Measurements from ENCODE around the gene GNAL. TPM values are rescaled to one million over a fixed set of nuclear protein-coding genes. Genes with fewer than 3 reads are reported as not detected.
A peak's percentile ranks its signal among the peaks of the same experiment; 100 is the strongest.

Gene GNAL
- total RNA-seq, 1 experiment from 2014 or later, result 4.6 TPM

DNA sequence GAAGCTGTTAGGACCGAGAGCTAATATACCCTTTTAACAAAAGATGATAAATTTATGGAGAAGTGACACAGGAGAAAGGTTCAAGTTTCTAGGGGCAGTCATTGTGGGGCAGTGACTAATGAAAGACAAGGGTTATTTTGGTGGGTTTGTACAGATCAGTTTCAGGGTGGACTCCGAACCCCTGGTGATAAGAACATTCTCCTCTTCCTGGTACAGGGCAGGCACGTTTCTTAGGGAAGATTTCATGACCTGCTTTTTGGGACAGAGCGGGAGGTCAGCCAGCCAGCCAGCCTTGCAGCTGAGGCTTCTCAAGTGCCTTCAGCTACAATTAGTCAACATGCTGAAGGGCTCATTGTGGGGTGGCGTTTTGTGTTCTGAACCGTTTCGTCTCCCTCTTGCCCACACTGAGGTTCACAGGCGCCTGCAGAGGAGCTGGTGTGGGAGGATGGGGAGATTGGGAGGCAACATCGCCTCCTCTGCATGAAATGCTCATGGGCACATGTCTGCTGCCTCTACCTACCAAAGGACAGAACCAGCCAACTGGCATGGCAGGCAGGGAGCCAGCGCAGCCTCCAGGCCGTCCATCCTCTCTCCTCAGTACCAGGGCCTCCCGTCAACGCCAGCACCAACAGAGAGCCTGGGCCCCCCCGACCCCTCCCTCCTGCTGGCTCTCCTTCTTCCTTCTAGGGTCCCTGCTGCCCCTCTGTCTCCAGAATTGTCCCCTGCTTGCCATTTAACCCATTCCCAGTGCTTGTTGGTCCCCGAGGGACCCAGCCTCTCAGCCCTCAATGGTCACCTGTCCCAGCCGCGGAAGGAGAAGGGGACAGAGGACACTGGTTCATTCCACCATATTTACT is 171.8 kb downstream of the GNAL start:
- TF ChIP-seq SP1 (IDR thresholded peaks at IDR 0.05; ENCODE audit: low read depth), result no peak
- TF ChIP-seq EGR1 (IDR thresholded peaks at IDR 0.05; ENCODE audit: low read depth), result no peak
- Histone ChIP-seq H3K27me3 (ENCODE audit: insufficient read depth, low read length) (no peaks in the 10 kb centered on the region), H3K79me2 (ENCODE audit: insufficient read depth, low read length) (no peaks in the 10 kb centered on the region), H3K9me3 (ENCODE audit: control insufficient read depth in 1 of 2, insufficient read depth in 1 of 2, low read depth in 1 of 2, low read length in 2 of 2) (no peaks in the 10 kb centered on the region), H2AFZ (ENCODE audit: low read depth, low read length, poor library complexity, severe bottlenecking) (peak overlapping the region; percentile 19), H3K4me2 (ENCODE audit: low read length) (peak overlapping the region; percentile 64), H3K9ac (ENCODE audit: low read length) (no peak overlapping the region), H3K36me3 (ENCODE audit: control insufficient read depth in 1 of 2, insufficient read depth in 2 of 2, low read length in 2 of 2) (no peaks in the 10 kb centered on the region), H3K9me2 (ENCODE audit: insufficient read depth) (no peaks in the 10 kb centered on the region), H3K4me1 (ENCODE audit: control insufficient read depth in 1 of 2, insufficient read depth in 2 of 2, low read length in 2 of 2) (peaks cover 36 to 57% of the 10 kb centered on the region in 2 experiments), H4K20me1 (ENCODE audit: insufficient read depth) (no peaks in the 10 kb centered on the region), H3K4me3 (replicated peaks in 1 of 2; ENCODE audit: low read depth in 1 of 2, low read length in 2 of 2) (no peak overlapping the region), H3K27ac (ENCODE audit: low read depth, low read length) (no peak overlapping the region; the same call in 1 of the 2 replicates)
- DNase-seq (ENCODE audit: low read depth, low spot score) (no peak), ATAC-seq (no peak)
- POLR2A ChIA-PET, result interaction anchor here (1.5 kb wide), 1 partner anchor 8 kb away, joined by 3 read pairs; no protein-coding TSS in a partner anchor
- CTCF ChIA-PET, result interaction anchor here (0.9 to 1.7 kb wide), 6 partner anchors 8 to 205 kb away, joined by 3 to 6 read pairs (median 4); no protein-coding TSS in a partner anchor
- BruUV-seq (replicated peaks), result no TSS peak
- RAD21 ChIA-PET (ENCODE audit: low non-redundant PET in 1 of 2, low total read pairs in 2 of 2, uncharacterized antibody in 2 of 2, unreplicated experiment in 2 of 2), result no interaction called here
- intact Hi-C loops (cut with micrococcal nuclease), result no loop called here

DNA sequence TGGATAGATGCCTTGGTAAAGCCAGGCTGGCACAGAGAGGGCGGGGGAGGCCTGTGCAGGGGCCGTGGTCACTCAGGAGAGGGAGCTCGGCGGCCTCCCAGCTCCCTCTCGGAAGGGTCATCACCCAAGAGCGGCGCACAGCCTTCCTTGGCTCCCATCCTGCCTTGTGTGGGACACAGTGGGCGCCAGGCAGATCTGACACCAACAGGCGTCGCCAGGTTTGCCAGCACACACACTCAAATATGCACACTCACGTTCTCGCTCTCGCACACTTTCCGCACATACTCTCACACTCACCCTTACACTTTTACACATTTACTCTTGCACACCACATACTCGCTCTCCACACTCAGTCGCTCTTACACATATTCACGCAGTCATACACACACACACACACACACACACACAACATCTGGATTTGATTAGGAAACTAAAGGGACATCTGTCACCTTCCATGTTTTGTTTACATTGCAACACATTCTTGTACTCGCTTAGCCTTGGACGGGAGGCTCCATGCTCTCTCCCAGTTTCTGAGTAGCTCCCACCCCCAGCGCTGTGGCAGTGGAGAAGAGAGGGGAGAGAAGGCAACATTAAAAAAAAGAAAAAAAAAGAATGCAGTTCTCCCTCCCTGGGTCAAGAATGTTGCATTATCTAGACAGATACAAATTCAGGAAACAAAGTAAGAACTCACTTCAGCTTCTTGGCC is 172.7 kb downstream of the GNAL start:
- Histone ChIP-seq H4K20me1 (ENCODE audit: insufficient read depth) (no peaks in the 10 kb centered on the region), H3K4me1 (ENCODE audit: control insufficient read depth in 1 of 2, insufficient read depth in 2 of 2, low read length in 2 of 2) (peaks cover 27 to 48% of the 10 kb centered on the region in 2 experiments), H3K36me3 (ENCODE audit: control insufficient read depth in 1 of 2, insufficient read depth in 2 of 2, low read length in 2 of 2) (no peaks in the 10 kb centered on the region), H3K9ac (ENCODE audit: low read length) (no peak overlapping the region), H2AFZ (ENCODE audit: low read depth, low read length, poor library complexity, severe bottlenecking) (no peak overlapping the region), H3K9me3 (ENCODE audit: control insufficient read depth in 1 of 2, insufficient read depth in 1 of 2, low read depth in 1 of 2, low read length in 2 of 2) (no peaks in the 10 kb centered on the region), H3K4me2 (ENCODE audit: low read length) (no peak overlapping the region), H3K27me3 (ENCODE audit: insufficient read depth, low read length) (no peaks in the 10 kb centered on the region), H3K27ac (ENCODE audit: low read depth, low read length) (no peak overlapping the region), H3K9me2 (ENCODE audit: insufficient read depth) (no peaks in the 10 kb centered on the region), H3K4me3 (replicated peaks in 1 of 2; ENCODE audit: low read depth in 1 of 2, low read length in 2 of 2) (no peak overlapping the region), H3K79me2 (ENCODE audit: insufficient read depth, low read length) (no peaks in the 10 kb centered on the region)
- no peak for ATAC-seq
- POLR2A ChIA-PET, result no interaction called here
- CTCF ChIA-PET, result no interaction called here
- DNase-seq (ENCODE audit: low read depth, low spot score), result no peak
- intact Hi-C loops (cut with micrococcal nuclease), result no loop called here
- RAD21 ChIA-PET (ENCODE audit: low non-redundant PET in 1 of 2, low total read pairs in 2 of 2, uncharacterized antibody in 2 of 2, unreplicated experiment in 2 of 2), result no interaction called here
- BruUV-seq (replicated peaks), result no TSS peak
- TF ChIP-seq EZH2 (IDR thresholded peaks at IDR 0.05) (no peak), EZH2phosphoT487 (IDR thresholded peaks at IDR 0.05; ENCODE audit: borderline replicate concordance) (no peak), CBX3 (IDR thresholded peaks at IDR 0.05; ENCODE audit: low read depth) (no peak), ELF1 (IDR thresholded peaks at IDR 0.05; ENCODE audit: borderline replicate concordance, low read depth) (no peak), FOSL1 (IDR thresholded peaks at IDR 0.05; ENCODE audit: low read depth) (no peak), SP1 (IDR thresholded peaks at IDR 0.05; ENCODE audit: low read depth) (no peak), JUND (IDR thresholded peaks at IDR 0.05) (no peak), POLR2A (IDR thresholded peaks at IDR 0.05; ENCODE audit: borderline replicate concordance, extremely low read depth, insufficient read depth, insufficient read length) (no peak), RAD21 (IDR thresholded peaks at IDR 0.05; ENCODE audit: low read depth) (no peak), CEBPB (IDR thresholded peaks at IDR 0.05; ENCODE audit: low read depth) (no peak), YY1 (IDR thresholded peaks at IDR 0.05; ENCODE audit: extremely low read depth, insufficient replicate concordance, low read depth, low read length) (no peak), EGR1 (IDR thresholded peaks at IDR 0.05; ENCODE audit: low read depth) (no peak)
- TF ChIP-seq, protein P1, sequence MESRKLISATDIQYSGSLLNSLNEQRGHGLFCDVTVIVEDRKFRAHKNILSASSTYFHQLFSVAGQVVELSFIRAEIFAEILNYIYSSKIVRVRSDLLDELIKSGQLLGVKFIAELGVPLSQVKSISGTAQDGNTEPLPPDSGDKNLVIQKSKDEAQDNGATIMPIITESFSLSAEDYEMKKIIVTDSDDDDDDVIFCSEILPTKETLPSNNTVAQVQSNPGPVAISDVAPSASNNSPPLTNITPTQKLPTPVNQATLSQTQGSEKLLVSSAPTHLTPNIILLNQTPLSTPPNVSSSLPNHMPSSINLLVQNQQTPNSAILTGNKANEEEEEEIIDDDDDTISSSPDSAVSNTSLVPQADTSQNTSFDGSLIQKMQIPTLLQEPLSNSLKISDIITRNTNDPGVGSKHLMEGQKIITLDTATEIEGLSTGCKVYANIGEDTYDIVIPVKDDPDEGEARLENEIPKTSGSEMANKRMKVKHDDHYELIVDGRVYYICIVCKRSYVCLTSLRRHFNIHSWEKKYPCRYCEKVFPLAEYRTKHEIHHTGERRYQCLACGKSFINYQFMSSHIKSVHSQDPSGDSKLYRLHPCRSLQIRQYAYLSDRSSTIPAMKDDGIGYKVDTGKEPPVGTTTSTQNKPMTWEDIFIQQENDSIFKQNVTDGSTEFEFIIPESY (IDR thresholded peaks at IDR 0.05; ENCODE audit: extremely low read depth, insufficient replicate concordance, low read length), result no peak
- TF ChIP-seq, protein P2, sequence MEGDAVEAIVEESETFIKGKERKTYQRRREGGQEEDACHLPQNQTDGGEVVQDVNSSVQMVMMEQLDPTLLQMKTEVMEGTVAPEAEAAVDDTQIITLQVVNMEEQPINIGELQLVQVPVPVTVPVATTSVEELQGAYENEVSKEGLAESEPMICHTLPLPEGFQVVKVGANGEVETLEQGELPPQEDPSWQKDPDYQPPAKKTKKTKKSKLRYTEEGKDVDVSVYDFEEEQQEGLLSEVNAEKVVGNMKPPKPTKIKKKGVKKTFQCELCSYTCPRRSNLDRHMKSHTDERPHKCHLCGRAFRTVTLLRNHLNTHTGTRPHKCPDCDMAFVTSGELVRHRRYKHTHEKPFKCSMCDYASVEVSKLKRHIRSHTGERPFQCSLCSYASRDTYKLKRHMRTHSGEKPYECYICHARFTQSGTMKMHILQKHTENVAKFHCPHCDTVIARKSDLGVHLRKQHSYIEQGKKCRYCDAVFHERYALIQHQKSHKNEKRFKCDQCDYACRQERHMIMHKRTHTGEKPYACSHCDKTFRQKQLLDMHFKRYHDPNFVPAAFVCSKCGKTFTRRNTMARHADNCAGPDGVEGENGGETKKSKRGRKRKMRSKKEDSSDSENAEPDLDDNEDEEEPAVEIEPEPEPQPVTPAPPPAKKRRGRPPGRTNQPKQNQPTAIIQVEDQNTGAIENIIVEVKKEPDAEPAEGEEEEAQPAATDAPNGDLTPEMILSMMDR (IDR thresholded peaks at IDR 0.05 in 2 of 3, conservative IDR thresholded peaks at IDR 0.05 in 1 of 3; ENCODE audit: borderline replicate concordance in 1 of 3, insufficient read depth in 1 of 3, low read depth in 2 of 3, low read length in 2 of 3), result no peak
- TF ChIP-seq, protein P3, sequence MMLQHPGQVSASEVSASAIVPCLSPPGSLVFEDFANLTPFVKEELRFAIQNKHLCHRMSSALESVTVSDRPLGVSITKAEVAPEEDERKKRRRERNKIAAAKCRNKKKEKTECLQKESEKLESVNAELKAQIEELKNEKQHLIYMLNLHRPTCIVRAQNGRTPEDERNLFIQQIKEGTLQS (IDR thresholded peaks at IDR 0.05), result no peak

Data from HCT116 (cell line).